Measurements from ENCODE around the gene NKX6-1.

NKX6-1 gene

DNA sequence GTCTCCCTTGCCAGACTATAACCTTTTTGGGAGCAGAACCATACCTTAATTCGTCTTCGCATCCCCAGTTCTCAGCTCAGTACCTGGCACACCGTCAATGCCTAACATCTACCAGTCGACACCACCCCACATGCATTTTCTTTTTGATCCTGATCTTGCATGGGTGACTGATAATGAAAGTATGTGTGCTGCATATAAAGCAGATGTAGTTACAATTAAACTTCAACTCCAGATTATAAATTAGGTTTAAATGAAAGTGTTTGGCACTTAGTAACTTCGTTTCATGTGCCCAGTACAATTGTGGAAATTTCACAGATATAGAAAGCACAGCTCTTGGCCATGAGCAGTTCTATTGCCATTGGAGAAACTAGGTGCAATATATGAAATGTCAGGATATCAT lies 8.8 kb upstream of the NKX6-1 start:
- in situ Hi-C loops (cut with HindIII; ENCODE audit: low sequenced_read_pairs), result no loop called here
- no peak for DNase-seq (ENCODE audit: low read depth)
- no peak for TF ChIP-seq CTCF (IDR thresholded peaks at IDR 0.05; ENCODE audit: low read depth, low read length, missing control alignments)

GRCh38 chr4:84504821-84505220 lies 5.7 kb upstream of the NKX6-1 start:
- no peak overlapping the region for H3K4me3 ChIP-seq (ENCODE audit: low read depth, low read length)
- in situ Hi-C loops (cut with HindIII; ENCODE audit: low sequenced_read_pairs), result no loop called here
- no peak for DNase-seq (ENCODE audit: low read depth)
- TF ChIP-seq CTCF (IDR thresholded peaks at IDR 0.05; ENCODE audit: low read depth, low read length, missing control alignments), result no peak

More for the DNA sequence above, 8.8 kb upstream of the NKX6-1 start:
- no peak overlapping the region for H3K4me3 ChIP-seq (ENCODE audit: low read depth, low read length)

DNA sequence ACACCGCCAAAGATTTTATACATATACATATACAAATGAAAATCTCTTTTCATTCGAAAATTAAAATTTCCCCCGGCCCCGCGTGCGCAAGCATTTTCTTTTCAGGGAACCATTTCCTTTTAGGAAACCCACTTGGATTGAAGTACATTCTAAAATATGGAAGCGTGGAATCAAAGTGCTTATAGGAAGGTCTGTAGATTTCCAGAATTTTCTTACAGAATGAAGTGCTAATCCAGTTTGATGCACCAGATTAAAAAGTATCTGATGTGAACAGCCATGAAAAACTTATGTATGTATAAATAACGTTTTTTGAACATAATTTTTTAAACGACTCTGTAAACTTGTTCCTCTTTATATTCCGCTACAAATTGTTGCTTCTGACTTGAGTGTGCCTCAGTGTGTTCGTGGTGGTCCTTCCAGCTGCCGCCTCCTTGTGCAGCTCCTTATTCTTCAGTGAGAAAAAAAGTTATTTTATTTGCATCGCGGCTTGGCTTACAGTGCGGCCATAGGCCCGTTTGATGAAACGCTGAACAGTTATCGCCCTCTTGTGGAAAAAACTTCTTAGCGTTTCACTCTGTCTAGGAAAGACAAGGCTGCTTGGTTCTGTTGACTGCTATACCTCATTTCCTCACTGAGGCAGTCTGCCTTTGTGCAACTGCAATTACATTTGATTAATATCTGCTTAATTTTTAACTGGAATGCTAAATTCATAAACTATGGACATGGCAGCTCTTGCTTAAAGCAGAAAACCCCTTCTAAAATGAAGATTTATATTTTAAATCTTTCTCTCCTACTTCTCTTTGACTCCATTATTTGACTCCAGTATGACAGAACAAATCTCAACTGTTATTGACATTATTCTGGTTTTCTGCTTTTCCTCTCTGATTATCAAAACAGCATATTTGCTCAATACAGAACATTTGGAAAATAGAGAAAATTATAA lies 4.7 kb upstream of the NKX6-1 start:
- in situ Hi-C loops (cut with HindIII; ENCODE audit: low sequenced_read_pairs), result no loop called here
- TF ChIP-seq CTCF (IDR thresholded peaks at IDR 0.05; ENCODE audit: low read depth, low read length, missing control alignments), result peak; percentile 83
- H3K4me3 ChIP-seq (ENCODE audit: low read depth, low read length), result no peak overlapping the region
- DNase-seq (ENCODE audit: low read depth), result peak; percentile 60

- in situ Hi-C loops (cut with HindIII; ENCODE audit: low sequenced_read_pairs), result no loop called here
Observed at GRCh38 chr4:84502955-84503373, 3.9 kb upstream of the NKX6-1 start.

DNA sequence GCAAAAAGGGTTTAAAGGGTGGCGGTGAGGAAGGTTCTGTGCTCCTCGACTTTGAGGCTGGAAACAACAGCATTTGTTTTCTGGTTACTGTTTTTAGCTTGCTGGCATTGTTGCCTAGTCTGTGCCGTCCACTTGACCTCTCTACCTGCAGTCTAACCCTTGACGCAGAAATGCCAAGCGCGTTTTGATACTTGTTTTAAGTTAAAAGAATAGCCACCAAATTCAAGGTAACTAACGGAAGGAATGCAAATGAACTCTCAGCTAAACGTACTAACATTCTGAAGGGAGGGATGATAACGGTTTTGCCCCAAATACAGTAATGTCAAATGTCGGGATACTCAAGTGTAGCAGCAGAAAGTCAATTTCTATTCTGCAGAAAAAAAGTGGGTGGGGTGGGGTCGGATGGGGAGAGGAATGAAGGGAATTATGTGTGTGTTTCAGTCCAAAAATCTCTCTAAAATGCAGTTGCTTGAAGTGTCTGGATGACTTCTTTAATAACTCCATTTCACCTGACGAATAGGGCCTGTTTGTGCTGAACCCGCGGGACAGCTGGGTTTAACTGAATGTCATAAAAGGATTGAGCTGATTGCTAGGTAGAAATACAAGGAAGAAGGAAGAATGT lies 3.4 kb upstream of the NKX6-1 start:
- H3K4me3 ChIP-seq (ENCODE audit: low read depth, low read length), result no peak overlapping the region
- TF ChIP-seq CTCF (IDR thresholded peaks at IDR 0.05; ENCODE audit: low read depth, low read length, missing control alignments), result no peak
- DNase-seq (ENCODE audit: low read depth), result no peak
- in situ Hi-C loops (cut with HindIII; ENCODE audit: low sequenced_read_pairs), result no loop called here

More at GRCh38 chr4:84502955-84503373, 3.9 kb upstream of the NKX6-1 start:
- no peak overlapping the region for H3K4me3 ChIP-seq (ENCODE audit: low read depth, low read length)
- no peak for DNase-seq (ENCODE audit: low read depth)
- TF ChIP-seq CTCF (IDR thresholded peaks at IDR 0.05; ENCODE audit: low read depth, low read length, missing control alignments), result no peak

DNA sequence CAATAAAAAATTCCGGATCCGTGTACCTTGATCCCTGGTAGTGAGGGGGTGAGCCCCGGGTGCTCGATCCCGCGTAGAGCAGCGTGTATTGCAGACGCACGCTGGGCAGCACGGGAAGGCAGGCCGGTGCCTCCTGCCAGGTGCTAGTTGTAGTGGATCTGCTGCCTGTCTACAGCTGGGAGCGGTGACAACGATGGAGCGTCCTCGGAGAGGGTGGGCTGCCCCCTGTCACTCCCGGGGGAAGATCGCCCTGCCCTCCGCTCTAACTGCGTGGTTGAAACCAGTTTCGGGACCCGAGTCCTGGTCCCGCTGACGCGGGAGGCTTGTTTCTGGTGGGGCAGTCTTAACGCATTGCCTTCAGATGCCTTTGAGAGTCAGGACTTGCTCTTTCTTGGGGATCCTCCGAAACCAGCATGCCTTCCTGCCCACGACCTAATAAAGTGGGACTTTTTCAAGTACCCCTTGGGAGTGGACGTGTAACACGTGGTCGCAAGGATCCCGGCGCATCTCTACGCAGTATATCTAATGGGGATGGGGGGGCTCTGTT lies 2.7 kb upstream of the NKX6-1 start:
- TF ChIP-seq CTCF (IDR thresholded peaks at IDR 0.05; ENCODE audit: low read depth, low read length, missing control alignments), result no peak
- no peak overlapping the region for H3K4me3 ChIP-seq (ENCODE audit: low read depth, low read length)
- no peak for DNase-seq (ENCODE audit: low read depth)
- in situ Hi-C loops (cut with HindIII; ENCODE audit: low sequenced_read_pairs), result no loop called here
